Epithelial cell of proximal tubule (primary cell): ENCODE results near the gene ADAMTS14. TPM values are rescaled to one million over a fixed set of nuclear protein-coding genes. Genes with fewer than 3 reads are reported as not detected.

Source experiments
- DNase-seq: peaks from one replicate; pipeline ENCODE4 v3.0.0-alpha.2; 2011; ENCODE audit warnings: low read depth
- H3K4me3 ChIP-seq: 2 replicates; pipeline ENCODE4 v1.5.1; 2011; ENCODE audit warnings: low read depth, mild to moderate bottlenecking, low read length
- total RNA-seq: library from RNA; depleted of rRNA; stranded (reverse); fragments of >200 nt; gene quantifications from 2 replicates; pipeline ENCODE4 v1.2.3, GENCODE V29; 2015
- TF ChIP-seq, protein P1 (sequence below): conservative IDR thresholded peaks from 2 replicates; pipeline ENCODE4 v1.5.1; 2012; ENCODE audit warnings: low read depth, mild to moderate bottlenecking, low read length

The ADAMTS14 gene
- total RNA-seq, 1 donor from 2014 or later: 1.3 TPM

DNA sequence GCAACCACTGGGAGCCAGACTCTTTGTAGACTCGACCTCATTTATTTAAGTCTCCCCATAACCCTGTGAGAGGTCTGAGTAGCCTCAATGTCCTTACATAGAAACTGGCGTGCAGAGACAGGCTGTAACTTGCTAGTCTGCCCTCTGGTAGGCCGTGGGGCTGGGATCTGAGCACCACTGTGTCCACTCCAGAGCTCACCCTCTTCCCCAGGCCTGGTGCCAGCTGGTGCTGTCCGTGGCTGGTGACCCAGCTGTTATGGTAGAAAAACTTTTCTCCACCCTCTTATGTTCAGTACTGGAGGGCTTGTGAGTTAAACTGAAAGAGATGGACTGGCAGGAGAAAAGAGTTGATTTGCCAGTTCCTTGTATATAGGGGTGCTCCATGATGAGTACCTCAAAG lies 41.9 kb downstream of the ADAMTS14 start:
- DNase-seq: no peak
- no peak overlapping the region for H3K4me3 ChIP-seq
- TF ChIP-seq, protein P1, sequence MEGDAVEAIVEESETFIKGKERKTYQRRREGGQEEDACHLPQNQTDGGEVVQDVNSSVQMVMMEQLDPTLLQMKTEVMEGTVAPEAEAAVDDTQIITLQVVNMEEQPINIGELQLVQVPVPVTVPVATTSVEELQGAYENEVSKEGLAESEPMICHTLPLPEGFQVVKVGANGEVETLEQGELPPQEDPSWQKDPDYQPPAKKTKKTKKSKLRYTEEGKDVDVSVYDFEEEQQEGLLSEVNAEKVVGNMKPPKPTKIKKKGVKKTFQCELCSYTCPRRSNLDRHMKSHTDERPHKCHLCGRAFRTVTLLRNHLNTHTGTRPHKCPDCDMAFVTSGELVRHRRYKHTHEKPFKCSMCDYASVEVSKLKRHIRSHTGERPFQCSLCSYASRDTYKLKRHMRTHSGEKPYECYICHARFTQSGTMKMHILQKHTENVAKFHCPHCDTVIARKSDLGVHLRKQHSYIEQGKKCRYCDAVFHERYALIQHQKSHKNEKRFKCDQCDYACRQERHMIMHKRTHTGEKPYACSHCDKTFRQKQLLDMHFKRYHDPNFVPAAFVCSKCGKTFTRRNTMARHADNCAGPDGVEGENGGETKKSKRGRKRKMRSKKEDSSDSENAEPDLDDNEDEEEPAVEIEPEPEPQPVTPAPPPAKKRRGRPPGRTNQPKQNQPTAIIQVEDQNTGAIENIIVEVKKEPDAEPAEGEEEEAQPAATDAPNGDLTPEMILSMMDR: no peak

DNA sequence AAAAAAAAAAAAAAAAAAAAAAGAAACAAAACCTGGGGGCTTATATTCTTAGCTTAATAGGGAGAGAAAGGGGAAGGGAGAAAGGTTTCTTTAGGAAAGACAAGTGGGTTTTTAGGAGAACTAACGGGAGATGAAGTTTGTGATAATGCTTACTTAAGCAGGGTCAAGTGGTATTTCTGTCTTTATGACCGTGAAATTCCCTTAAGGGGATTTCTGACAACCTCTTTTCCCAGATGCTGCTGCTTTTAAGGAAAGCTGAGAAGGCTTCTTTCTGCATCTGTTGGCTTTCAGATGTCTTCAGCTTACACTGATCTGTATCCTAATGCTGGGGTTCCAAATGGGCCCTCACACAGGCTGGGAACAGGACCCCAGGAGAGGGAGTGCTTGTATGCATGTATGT lies 42.6 kb downstream of the ADAMTS14 start:
- TF ChIP-seq, protein P1: no peak
- H3K4me3 ChIP-seq: no peak overlapping the region
- no peak for DNase-seq

DNA sequence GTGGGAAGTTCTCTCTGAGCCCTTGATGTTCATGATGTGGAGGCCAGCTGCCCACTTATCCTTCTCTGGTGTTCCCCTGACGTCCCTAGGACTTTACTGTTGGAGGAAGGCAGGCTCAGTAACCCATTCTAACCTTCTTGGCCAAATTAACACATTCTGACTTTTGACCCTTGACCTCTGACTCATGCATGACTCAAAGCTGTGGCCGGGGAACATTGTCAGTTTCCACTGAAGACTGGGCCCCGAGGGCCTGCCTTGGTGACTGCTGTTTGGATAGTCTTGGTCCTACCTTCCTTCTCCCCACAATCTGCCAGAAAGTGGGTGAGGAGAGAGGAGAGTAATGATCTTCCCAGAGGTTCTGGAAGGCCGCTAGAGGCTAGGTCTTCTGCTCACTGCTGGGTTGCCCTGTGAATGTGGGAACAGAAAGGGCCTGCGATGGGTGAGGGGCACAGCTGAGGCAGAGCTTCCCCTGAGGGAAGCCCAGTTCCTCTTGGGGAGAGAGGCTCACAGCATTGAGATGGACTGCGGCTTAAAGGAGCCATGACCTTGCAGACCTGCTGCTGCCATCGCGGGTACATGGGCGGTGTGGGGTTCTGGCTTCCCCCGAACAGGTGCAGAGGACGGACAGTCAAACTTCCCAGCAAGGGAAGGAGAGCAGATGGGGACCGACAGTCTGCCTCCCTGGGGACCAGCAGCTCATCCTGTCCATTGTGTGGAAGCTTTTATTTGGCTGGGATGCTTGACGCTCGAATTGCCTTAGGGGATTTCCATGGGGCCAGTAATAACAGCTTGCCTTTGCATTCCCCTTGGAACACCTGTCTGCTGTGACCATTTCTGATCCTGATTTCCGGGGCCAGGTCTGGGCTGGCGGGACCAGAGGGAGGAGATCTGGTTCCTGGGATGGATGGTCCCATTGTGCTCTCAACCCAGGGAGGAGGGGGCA lies 43.8 kb downstream of the ADAMTS14 start:
- H3K4me3 ChIP-seq: no peak overlapping the region
- TF ChIP-seq, protein P1: no peak
- peak; percentile 33 for DNase-seq

DNA sequence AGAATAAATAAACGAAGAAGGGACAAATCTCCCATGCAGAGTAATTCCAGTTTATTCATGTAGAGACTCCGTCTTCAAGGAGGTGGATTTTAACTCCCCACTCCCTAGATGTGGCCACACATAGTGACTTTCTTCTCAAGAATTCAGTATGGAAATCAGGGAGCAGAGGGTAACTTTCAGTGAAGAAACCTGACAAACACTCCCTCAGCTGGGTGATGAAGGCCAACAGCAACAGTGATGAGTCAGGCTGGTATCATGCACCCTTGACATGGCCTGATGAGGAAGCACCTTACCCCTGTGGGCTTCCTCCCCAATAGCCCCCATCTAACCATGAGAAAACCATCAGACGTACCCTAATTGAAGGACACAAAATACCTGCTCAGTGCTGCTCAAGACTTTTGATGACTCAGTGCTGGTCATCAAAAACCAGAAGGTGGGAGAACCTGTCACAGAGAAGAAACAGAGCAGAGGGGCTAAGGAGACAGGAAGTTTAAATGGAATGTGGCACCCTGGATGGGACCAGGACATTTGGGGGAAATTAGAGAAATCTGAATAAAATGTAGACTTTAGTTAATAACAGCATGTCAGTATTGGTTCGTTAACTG lies 50.6 kb downstream of the ADAMTS14 start:
- DNase-seq: peak; percentile 88
- TF ChIP-seq, protein P1: no peak
- H3K4me3 ChIP-seq: no peak overlapping the region

DNA sequence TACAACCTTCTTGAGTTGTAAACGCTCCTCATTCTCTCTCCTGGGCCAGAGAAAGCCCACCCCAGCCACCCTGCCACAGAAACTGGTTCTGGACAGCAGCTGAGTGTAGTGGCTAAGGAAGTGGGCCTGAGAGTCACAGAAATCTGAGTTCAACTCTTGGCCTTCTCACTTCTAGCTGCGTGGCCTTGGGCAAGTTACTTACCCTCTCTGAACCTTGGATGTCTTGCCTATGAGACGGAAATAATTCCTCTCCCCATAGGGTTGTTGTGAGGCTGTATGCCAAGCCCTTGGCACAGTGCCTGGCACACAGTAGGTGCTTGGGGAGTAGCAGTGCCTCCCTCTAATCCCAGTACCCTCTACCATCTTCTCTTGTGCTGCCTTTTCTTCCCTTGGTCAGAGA lies 51.5 kb downstream of the ADAMTS14 start:
- H3K4me3 ChIP-seq: no peak overlapping the region
- TF ChIP-seq, protein P1: no peak
- DNase-seq: no peak

DNA sequence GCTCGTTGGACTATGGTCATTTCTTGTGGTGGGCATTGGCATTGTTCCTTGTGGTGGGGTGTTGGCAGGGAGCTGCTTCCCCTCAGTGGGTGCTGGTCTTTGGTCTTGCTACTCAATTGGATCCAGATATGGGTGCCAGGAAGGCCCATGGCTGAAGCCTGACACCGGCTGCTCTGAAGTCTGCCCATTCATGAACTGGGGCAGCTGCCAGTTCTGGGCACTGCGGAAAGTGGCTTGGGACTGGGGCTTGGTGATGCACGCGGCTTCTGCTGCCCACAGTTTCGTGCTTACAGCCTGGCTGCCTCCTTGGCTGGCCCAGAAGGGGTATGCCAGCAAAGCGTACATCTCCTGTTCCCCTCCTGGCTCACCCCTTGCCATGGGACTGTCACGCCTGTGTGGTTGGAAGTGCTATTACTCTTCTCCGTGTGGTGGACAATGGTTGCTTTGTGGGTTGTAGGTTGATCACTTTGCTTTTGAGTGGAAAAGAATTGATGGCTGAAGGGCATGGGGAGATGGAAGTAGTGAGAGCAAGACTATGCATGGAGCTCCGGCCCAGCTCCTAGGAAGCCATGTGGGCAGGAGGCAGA lies 54.7 kb downstream of the ADAMTS14 start:
- DNase-seq: no peak
- TF ChIP-seq, protein P1: no peak
- no peak overlapping the region for H3K4me3 ChIP-seq
